Cardiac fibroblast (primary cell): ENCODE measurements around the gene MARF1.
"Not testable (repeated sequence)": the region's sequence is repeated elsewhere in the genome, so short reads cannot be mapped to it uniquely, and the experiment has no call there.

Source experiments
- DNase-seq, 2 donors: peaks; one replicate each; pipeline versions ENCODE4 v3.0.0 to v3.0.0-alpha.2; 2010; ENCODE audit warnings: low read depth in 2 of 2
- H3K4me3 ChIP-seq, 2 donors: replicated peaks in 1 of 2; 1 replicate in 1 of 2; 2 replicates in 1 of 2; pipeline ENCODE4 v1.5.1; 2011; ENCODE audit warnings: low read depth in 2 of 2, low read length in 2 of 2, mild to moderate bottlenecking in 2 of 2, moderate library complexity in 1 of 2
- TF ChIP-seq, protein P1 (sequence below): IDR thresholded peaks from one replicate; pipeline ENCODE4 v1.5.1; 2011; ENCODE audit warnings: low read depth, mild to moderate bottlenecking, low read length, inconsistent platforms

MARF1 gene

GRCh38 chr16:15556130-15556529 is 86.8 kb downstream of the MARF1 start:
- DNase-seq = no peak
- TF ChIP-seq, protein P1, sequence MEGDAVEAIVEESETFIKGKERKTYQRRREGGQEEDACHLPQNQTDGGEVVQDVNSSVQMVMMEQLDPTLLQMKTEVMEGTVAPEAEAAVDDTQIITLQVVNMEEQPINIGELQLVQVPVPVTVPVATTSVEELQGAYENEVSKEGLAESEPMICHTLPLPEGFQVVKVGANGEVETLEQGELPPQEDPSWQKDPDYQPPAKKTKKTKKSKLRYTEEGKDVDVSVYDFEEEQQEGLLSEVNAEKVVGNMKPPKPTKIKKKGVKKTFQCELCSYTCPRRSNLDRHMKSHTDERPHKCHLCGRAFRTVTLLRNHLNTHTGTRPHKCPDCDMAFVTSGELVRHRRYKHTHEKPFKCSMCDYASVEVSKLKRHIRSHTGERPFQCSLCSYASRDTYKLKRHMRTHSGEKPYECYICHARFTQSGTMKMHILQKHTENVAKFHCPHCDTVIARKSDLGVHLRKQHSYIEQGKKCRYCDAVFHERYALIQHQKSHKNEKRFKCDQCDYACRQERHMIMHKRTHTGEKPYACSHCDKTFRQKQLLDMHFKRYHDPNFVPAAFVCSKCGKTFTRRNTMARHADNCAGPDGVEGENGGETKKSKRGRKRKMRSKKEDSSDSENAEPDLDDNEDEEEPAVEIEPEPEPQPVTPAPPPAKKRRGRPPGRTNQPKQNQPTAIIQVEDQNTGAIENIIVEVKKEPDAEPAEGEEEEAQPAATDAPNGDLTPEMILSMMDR = no peak
- no peak overlapping the region for H3K4me3 ChIP-seq

DNA sequence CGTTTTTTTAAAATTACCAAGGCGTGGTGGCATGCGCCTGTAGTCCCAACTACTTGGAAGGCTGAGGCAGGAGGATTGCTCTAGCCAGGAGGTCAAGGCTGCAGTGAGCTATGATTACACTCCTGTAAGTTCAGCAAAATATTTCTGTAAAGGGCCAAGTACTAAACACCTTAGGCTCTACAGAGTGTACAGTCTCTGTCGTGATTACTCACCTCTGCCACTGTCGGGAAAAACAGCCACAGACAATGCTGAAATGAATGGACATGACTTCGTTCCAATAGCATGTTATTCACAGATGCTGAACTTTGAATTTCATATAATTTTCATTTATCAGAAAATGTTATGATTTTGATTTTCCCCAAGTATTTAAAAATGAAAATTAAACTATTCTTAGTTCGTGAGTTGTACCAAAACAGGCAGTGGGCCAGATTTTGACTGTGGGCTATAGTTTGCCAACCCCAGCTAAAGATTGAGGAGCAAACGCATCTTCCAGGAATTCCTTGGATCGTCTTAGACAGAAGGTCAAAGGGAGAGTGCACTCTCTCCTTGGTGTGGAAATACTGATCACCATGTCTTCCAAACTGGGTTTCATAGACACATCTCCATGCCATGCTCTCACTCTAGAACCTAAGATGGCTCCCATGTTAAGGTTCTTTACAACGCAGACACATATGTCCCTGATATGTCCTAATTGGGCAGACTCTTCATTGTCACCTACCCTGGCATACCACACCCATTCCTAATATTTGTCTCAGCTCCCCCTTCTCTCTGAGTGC is 89.5 kb downstream of the MARF1 start:
- TF ChIP-seq, protein P1 = no peak
- peak in 1 of 2 donors; percentile 22 for DNase-seq
- H3K4me3 ChIP-seq = no peak overlapping the region

DNA sequence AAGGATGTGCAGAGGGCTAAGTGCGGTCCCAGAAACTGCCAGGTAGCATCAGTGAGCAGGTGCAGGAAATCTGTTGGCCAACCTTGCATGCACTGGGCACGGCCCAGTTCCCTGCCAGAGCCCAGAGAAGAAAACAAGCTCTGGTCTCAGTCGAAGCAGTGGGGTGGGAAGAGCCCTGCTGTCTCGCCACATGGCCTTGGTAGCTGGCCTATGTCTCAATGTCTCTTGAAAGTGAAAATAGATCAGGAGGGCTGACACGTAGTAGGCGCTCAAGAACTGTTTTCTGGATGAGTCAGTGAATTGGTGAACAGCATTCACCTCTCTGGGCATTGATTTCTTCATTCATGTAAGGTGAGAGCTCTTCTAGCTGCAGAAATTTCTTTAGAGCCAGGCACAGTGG is 90.4 kb downstream of the MARF1 start:
- TF ChIP-seq, protein P1 = no peak
- no peak for DNase-seq
- no peak overlapping the region for H3K4me3 ChIP-seq

DNA sequence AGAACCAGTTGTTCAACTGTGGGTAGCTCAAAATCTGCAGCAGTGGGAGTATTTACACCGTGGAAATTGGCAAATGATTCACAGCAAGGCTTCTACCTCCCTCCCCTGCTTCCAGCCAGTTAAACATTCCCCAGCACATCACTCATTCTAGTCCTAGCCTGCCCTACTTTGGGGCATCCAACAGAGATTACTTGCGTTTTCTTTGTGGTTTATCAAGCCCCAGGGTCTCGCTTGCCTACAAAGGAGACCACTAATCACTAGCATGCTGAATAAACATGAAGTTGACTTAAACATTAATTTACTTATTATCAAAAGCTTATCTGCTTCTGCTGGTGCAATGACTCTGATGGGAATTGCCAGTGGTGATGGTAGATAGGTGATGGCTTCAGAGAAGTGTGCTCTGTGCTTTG is 94.5 kb downstream of the MARF1 start:
- no peak overlapping the region for H3K4me3 ChIP-seq
- no peak for DNase-seq
- TF ChIP-seq, protein P1 = no peak

DNA sequence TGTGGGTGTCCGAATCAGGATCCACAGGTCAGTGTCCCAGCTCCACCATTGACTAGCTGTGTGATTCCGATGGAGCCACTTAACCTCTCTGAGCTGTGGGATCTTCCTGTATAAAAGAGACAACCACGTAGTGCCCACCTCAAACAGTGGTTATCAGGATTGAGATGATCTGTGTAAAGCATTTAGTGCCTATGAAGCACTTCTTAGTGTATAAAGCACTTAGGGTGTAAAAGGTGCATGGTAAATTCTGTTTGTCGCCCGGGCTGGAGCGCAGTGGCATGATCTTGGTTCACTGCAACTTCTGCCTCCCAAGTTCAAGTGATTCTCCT is 95.2 kb downstream of the MARF1 start:
- no peak for DNase-seq
- TF ChIP-seq, protein P1 = no peak
- no peak overlapping the region for H3K4me3 ChIP-seq

GRCh38 chr16:15547072-15547767 is 95.7 kb downstream of the MARF1 start:
- not testable (repeated sequence) for H3K4me3 ChIP-seq, DNase-seq

GRCh38 chr16:15545544-15545943 is 97.4 kb downstream of the MARF1 start:
- no peak overlapping the region for H3K4me3 ChIP-seq
- no peak for DNase-seq
- TF ChIP-seq, protein P1 = no peak
